GM23338 (cell line): ENCODE results near the gene SIRT3.

ENCODE experiments used
- CREB1 ChIP-seq: fragments of 250-450 bp; sonication (Bioruptor Pico); IDR thresholded peaks from 2 replicates; pipeline ENCODE4 v1.5.0; 2020; ENCODE audit warnings: low read depth, mild to moderate bottlenecking, moderate library complexity
- CTCF ChIP-seq, 2 experiments: fragments of 200-600 bp in 1 of 2; sonication (generic) in 1 of 2; conservative IDR thresholded peaks; 2 replicates each; pipeline versions ENCODE4 v1.5.1 to v1.6.1; 2016 to 2017; ENCODE audit warnings: antibody characterized with exemption in 2 of 2, low read depth in 2 of 2, mild to moderate bottlenecking in 2 of 2, moderate library complexity in 1 of 2
- ETS1 ChIP-seq: IDR thresholded peaks from 2 replicates; pipeline ENCODE4 v1.6.1; 2016; ENCODE audit warnings: antibody characterized with exemption
- EZH2 ChIP-seq: fragments of 200-600 bp; sonication (generic); IDR thresholded peaks from one replicate; pipeline ENCODE4 v1.8.0; 2017; ENCODE audit warnings: antibody characterized with exemption, mild to moderate bottlenecking, low read depth; ENCODE audit not compliant: unreplicated experiment
- EZH2phosphoT487 ChIP-seq: fragments of 200-600 bp; sonication (generic); IDR thresholded peaks from one replicate; pipeline ENCODE4 v1.8.1; 2018; ENCODE audit warnings: antibody characterized with exemption; ENCODE audit not compliant: unreplicated experiment
- JUNB ChIP-seq: IDR thresholded peaks from one replicate; pipeline ENCODE4 v1.6.1; 2016; ENCODE audit warnings: antibody characterized with exemption; ENCODE audit not compliant: unreplicated experiment
- NANOG ChIP-seq: IDR thresholded peaks from 2 replicates; pipeline ENCODE4 v1.6.1; 2016; ENCODE audit warnings: antibody characterized with exemption, borderline replicate concordance
- POLR2AphosphoS5 ChIP-seq: IDR thresholded peaks from 2 replicates; pipeline ENCODE4 v1.6.1; 2016; ENCODE audit warnings: antibody characterized with exemption, low read depth
- STAT1 ChIP-seq: IDR thresholded peaks from one replicate; pipeline ENCODE4 v1.6.1; 2016; ENCODE audit warnings: antibody characterized with exemption; ENCODE audit not compliant: unreplicated experiment
- ZNF114 ChIP-seq: fragments of 250-450 bp; sonication (Bioruptor Pico); IDR thresholded peaks from 2 replicates; pipeline ENCODE4 v1.5.0; 2020; ENCODE audit warnings: mild to moderate bottlenecking, moderate library complexity
- ZNF331 ChIP-seq: fragments of 250-450 bp; sonication (Bioruptor Pico); IDR thresholded peaks from 2 replicates; pipeline ENCODE4 v1.5.0; 2020; ENCODE audit warnings: low read depth, mild to moderate bottlenecking, moderate library complexity
- TF ChIP-seq, protein P1 (sequence below): IDR thresholded peaks from one replicate; pipeline ENCODE4 v1.6.1; 2018; ENCODE audit warnings: antibody characterized with exemption; ENCODE audit not compliant: unreplicated experiment
- TF ChIP-seq, protein P2 (sequence below): fragments of 250-450 bp; sonication (Bioruptor Pico); IDR thresholded peaks from 2 replicates; pipeline ENCODE4 v1.5.0; 2020; ENCODE audit warnings: mild to moderate bottlenecking, moderate library complexity

- TF ChIP-seq CTCF (conservative IDR thresholded peaks at IDR 0.05; ENCODE audit: low read depth in 2 of 2) (no peak), POLR2AphosphoS5 (no peak), JUNB (no peak), CREB1 (CRISPR knock-in tag) (no peak), EZH2 (no peak), ETS1 (no peak), EZH2phosphoT487 (no peak), STAT1 (no peak), ZNF114 (no peak), NANOG (no peak), ZNF331 (CRISPR knock-in tag) (no peak)
- TF ChIP-seq, protein P1, sequence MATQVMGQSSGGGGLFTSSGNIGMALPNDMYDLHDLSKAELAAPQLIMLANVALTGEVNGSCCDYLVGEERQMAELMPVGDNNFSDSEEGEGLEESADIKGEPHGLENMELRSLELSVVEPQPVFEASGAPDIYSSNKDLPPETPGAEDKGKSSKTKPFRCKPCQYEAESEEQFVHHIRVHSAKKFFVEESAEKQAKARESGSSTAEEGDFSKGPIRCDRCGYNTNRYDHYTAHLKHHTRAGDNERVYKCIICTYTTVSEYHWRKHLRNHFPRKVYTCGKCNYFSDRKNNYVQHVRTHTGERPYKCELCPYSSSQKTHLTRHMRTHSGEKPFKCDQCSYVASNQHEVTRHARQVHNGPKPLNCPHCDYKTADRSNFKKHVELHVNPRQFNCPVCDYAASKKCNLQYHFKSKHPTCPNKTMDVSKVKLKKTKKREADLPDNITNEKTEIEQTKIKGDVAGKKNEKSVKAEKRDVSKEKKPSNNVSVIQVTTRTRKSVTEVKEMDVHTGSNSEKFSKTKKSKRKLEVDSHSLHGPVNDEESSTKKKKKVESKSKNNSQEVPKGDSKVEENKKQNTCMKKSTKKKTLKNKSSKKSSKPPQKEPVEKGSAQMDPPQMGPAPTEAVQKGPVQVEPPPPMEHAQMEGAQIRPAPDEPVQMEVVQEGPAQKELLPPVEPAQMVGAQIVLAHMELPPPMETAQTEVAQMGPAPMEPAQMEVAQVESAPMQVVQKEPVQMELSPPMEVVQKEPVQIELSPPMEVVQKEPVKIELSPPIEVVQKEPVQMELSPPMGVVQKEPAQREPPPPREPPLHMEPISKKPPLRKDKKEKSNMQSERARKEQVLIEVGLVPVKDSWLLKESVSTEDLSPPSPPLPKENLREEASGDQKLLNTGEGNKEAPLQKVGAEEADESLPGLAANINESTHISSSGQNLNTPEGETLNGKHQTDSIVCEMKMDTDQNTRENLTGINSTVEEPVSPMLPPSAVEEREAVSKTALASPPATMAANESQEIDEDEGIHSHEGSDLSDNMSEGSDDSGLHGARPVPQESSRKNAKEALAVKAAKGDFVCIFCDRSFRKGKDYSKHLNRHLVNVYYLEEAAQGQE, result no peak
- TF ChIP-seq, protein P2, sequence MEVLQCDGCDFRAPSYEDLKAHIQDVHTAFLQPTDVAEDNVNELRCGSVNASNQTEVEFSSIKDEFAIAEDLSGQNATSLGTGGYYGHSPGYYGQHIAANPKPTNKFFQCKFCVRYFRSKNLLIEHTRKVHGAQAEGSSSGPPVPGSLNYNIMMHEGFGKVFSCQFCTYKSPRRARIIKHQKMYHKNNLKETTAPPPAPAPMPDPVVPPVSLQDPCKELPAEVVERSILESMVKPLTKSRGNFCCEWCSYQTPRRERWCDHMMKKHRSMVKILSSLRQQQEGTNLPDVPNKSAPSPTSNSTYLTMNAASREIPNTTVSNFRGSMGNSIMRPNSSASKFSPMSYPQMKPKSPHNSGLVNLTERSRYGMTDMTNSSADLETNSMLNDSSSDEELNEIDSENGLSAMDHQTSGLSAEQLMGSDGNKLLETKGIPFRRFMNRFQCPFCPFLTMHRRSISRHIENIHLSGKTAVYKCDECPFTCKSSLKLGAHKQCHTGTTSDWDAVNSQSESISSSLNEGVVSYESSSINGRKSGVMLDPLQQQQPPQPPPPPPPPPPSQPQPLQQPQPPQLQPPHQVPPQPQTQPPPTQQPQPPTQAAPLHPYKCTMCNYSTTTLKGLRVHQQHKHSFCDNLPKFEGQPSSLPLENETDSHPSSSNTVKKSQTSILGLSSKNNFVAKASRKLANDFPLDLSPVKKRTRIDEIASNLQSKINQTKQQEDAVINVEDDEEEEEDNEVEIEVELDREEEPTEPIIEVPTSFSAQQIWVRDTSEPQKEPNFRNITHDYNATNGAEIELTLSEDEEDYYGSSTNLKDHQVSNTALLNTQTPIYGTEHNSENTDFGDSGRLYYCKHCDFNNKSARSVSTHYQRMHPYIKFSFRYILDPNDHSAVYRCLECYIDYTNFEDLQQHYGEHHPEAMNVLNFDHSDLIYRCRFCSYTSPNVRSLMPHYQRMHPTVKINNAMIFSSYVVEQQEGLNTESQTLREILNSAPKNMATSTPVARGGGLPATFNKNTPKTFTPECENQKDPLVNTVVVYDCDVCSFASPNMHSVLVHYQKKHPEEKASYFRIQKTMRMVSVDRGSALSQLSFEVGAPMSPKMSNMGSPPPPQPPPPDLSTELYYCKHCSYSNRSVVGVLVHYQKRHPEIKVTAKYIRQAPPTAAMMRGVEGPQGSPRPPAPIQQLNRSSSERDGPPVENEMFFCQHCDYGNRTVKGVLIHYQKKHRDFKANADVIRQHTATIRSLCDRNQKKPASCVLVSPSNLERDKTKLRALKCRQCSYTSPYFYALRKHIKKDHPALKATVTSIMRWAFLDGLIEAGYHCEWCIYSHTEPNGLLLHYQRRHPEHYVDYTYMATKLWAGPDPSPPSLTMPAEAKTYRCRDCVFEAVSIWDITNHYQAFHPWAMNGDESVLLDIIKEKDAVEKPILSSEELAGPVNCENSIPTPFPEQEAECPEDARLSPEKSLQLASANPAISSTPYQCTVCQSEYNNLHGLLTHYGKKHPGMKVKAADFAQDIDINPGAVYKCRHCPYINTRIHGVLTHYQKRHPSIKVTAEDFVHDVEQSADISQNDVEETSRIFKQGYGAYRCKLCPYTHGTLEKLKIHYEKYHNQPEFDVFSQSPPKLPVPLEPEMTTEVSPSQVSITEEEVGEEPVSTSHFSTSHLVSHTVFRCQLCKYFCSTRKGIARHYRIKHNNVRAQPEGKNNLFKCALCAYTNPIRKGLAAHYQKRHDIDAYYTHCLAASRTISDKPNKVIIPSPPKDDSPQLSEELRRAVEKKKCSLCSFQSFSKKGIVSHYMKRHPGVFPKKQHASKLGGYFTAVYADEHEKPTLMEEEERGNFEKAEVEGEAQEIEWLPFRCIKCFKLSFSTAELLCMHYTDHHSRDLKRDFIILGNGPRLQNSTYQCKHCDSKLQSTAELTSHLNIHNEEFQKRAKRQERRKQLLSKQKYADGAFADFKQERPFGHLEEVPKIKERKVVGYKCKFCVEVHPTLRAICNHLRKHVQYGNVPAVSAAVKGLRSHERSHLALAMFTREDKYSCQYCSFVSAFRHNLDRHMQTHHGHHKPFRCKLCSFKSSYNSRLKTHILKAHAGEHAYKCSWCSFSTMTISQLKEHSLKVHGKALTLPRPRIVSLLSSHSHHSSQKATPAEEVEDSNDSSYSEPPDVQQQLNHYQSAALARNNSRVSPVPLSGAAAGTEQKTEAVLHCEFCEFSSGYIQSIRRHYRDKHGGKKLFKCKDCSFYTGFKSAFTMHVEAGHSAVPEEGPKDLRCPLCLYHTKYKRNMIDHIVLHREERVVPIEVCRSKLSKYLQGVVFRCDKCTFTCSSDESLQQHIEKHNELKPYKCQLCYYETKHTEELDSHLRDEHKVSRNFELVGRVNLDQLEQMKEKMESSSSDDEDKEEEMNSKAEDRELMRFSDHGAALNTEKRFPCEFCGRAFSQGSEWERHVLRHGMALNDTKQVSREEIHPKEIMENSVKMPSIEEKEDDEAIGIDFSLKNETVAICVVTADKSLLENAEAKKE (CRISPR knock-in tag), result no peak
These were observed 46.7 kb upstream of the SIRT3 start for GRCh38 chr11:282630-283360.
